GM19238 (cell line): Measurements from ENCODE around the gene AGAP1.

Source experiments
- DNase-seq: peaks from one replicate; pipeline ENCODE4 v3.0.0; 2011; ENCODE audit warnings: low spot score; ENCODE audit not compliant: insufficient read length

AGAP1 gene

GRCh38 chr2:235606004-235606715, 112.3 kb downstream of the AGAP1 start:
- no peak for DNase-seq

- no peak for DNase-seq
Observed at GRCh38 chr2:235607546-235608199, 113.8 kb downstream of the AGAP1 start.

- DNase-seq = no peak
Observed at GRCh38 chr2:235608200-235608887, 114.5 kb downstream of the AGAP1 start.

GRCh38 chr2:235609321-235609720, 115.5 kb downstream of the AGAP1 start:
- no peak for DNase-seq

- no peak for DNase-seq
Observed at GRCh38 chr2:235609746-235610145, 115.9 kb downstream of the AGAP1 start.

DNA sequence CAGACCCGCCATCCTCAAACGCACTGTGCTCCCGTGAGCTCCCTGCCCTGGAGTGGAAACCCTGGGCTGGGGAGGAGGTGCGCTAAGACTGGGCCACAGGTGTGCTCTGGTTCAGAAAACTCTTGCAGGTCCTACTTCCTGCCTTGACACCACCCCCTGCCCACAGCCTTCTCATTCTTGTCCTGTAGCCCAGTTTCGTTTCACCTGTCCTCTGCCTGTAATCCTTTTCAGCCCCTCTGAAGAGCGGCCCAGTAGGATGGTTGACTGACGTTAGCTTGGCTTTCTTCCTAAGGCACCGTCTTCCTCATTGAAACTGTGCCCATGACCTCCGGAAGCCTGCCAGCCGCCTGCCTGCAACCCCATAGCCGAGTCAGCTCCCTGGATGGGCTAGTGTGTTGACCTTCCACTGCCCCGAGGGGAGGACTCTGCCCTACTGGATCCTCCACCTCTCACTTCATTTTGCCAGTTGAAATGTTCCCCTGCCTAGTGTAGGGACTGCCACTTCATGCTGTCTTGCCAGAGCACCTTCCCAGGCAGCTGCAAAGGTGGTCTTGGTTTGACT, 116.9 kb downstream of the AGAP1 start:
- no peak for DNase-seq

- DNase-seq = no peak
Observed at GRCh38 chr2:235611349-235611748, 117.5 kb downstream of the AGAP1 start.

DNA sequence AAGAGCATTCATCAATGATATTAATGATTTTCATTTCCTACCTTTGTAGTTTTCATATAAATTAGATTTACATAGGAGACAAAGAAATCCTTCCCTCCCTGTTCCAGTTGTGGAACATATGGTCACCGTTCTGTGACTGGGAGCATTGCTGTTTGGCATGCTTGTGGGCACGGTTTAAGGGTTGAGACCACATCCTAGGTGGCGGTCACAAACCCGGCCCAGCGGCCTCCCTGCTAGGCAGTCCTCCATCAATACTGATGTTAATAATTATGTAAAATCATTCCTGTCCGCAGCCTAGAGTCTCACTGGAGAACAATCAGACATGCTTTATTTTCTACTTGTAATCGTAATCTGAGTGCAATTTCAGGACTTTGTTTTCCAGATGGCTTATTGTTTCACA, 117.9 kb downstream of the AGAP1 start:
- no peak for DNase-seq

- DNase-seq = no peak
Observed at GRCh38 chr2:235612181-235612950, 118.5 kb downstream of the AGAP1 start.

- no peak for DNase-seq
Observed at GRCh38 chr2:235613649-235614048, 119.8 kb downstream of the AGAP1 start.

GRCh38 chr2:235614176-235614860, 120.5 kb downstream of the AGAP1 start:
- DNase-seq = no peak

- no peak for DNase-seq
Observed at GRCh38 chr2:235614900-235615712, 121.3 kb downstream of the AGAP1 start.

GRCh38 chr2:235616885-235617284, 123.0 kb downstream of the AGAP1 start:
- no peak for DNase-seq

DNA sequence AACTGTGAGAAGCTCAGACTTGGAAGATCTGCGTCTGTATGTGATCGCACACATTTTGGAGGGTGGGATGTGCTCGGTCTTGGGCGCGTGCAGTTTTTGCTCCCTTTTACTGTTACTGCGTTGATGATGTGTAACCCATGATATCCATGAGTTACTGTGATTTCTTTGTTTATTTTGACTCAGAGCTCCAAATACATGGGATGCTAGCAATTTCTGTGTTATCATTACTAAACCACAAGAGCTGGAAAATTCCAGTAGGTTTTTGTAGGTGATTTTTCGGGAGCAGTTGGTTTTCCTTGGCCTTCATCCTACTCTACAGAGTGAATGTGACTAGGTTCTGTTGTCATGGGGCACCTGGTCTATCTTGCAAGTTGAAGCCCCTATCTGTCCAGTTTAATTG, 124.2 kb downstream of the AGAP1 start:
- no peak for DNase-seq

GRCh38 chr2:235619544-235619943, 125.7 kb downstream of the AGAP1 start:
- no peak for DNase-seq

GRCh38 chr2:235621736-235622135, 127.9 kb downstream of the AGAP1 start:
- DNase-seq = no peak

DNA sequence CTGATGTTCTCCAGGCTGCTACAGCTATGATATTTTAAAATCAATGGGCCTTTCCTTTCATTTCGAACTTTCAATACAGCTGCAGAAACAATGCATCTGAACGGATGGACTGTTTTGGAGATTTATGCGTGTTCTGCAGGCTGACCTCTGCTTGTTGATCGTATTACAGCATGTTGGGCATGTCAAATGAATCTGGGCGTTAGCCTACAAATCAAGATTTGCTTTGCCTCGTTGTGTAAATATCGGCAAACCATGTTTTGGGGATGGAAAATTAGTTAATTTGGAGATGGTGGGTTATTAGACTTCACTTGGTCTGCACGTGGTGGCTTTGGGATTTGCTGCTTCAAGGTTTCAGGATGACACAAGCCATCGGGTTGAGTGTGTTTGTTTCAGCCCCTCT, 129.3 kb downstream of the AGAP1 start:
- DNase-seq = no peak

- DNase-seq = no peak
Observed at GRCh38 chr2:235623752-235624151, 129.9 kb downstream of the AGAP1 start.

DNA sequence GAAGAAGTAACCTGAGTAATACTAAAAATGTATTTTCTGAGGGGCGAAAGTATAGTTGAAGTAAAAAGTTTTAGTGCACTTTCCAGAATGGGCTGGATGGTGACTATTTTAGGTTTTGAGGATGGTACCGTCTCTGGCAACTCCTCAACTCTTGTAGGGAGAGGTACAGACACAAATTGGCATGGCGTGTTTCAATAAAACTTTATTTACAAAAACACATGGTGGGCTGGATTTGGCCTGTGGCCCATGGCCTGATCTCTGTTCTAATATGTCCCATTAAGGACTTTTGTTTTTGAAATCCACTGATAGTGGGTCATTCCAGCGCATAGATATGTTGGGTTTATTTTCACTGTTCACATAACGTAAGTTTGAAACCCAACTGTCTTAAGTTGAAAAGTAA, 132.8 kb downstream of the AGAP1 start:
- no peak for DNase-seq

- DNase-seq = no peak
Observed at GRCh38 chr2:235627682-235628081, 133.8 kb downstream of the AGAP1 start.
